GM12873 (cell line): ENCODE measurements around the gene CYP26C1.

Experiments
- TF ChIP-seq, protein P1 (sequence below): IDR thresholded peaks from 2 replicates; pipeline ENCODE4 v1.5.1; 2012; ENCODE audit warnings: low read depth, mild to moderate bottlenecking, moderate library complexity, low read length, control low read depth; ENCODE audit not compliant: insufficient read depth; ENCODE audit errors: missing control alignments

The CYP26C1 gene

DNA sequence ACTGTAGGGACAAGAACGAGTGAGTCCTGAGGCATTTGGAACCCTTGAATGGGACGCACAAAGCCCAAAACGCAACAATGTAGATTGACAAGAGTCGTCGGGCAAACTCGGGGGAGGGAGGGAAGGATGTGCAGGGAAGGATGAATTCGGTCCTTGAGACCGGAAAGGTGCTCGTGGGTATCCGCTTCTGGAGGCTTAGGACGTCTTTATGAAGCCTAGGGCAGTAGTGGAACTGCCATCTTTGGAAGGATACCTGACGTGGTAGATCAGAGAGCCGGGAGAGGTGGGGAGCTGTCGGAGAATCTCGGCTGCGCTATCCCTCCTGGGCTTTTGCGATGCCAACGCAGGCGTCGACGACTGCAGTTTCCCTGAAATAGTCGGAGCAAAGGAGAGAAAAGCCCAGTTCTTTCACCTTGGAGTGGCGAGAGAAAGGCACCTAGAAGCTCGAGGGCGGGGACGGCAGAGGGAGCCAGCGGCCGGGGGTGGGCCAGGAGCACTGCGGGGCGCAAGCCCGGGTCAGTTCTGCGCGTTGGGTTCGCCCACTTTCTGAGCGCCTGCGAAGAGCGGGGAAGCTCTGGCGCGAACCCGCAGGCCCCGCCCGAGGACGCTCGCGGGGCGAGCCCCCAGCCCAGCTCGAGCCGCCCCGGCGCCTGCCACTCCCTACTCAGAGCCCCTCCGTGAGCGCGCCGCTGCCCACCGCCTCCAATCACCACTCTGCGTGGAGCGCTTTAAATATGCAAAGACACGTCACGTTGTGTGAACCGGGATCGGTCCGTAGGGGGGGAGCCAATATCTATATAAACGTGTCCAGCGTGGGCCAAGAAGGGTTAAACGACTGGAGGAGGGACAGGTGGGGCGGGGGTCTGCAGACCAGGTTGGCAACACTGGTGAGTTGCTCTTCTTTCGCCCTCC lies at the start of gene CYP26C1:
CYP26C1 (plus strand) TSS at position 824 of the 912 bp plus-strand sequence. CDS start 466 bp downstream, outside the sequence.
- TF ChIP-seq, protein P1, sequence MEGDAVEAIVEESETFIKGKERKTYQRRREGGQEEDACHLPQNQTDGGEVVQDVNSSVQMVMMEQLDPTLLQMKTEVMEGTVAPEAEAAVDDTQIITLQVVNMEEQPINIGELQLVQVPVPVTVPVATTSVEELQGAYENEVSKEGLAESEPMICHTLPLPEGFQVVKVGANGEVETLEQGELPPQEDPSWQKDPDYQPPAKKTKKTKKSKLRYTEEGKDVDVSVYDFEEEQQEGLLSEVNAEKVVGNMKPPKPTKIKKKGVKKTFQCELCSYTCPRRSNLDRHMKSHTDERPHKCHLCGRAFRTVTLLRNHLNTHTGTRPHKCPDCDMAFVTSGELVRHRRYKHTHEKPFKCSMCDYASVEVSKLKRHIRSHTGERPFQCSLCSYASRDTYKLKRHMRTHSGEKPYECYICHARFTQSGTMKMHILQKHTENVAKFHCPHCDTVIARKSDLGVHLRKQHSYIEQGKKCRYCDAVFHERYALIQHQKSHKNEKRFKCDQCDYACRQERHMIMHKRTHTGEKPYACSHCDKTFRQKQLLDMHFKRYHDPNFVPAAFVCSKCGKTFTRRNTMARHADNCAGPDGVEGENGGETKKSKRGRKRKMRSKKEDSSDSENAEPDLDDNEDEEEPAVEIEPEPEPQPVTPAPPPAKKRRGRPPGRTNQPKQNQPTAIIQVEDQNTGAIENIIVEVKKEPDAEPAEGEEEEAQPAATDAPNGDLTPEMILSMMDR: no peak

DNA sequence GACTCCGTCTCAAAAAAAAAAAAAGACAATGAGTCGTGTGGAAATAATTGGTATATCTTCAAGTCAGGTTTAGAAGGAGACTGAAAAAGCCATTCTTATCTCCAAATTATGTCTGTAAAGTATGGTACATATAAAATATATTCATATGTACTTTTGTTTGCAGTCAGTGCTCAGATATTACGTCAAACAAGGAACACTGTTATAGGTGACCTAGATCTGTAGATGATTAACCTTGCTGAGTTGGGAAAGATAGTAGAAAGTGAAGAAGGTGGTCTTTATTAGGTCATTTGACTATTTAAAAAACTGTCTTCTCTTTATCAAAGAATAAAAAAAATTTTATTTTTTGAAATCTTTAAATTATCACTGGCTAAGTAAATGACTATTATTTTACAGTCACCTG lies 44.9 kb upstream of the CYP26C1 start:
- TF ChIP-seq, protein P1: no peak

DNA sequence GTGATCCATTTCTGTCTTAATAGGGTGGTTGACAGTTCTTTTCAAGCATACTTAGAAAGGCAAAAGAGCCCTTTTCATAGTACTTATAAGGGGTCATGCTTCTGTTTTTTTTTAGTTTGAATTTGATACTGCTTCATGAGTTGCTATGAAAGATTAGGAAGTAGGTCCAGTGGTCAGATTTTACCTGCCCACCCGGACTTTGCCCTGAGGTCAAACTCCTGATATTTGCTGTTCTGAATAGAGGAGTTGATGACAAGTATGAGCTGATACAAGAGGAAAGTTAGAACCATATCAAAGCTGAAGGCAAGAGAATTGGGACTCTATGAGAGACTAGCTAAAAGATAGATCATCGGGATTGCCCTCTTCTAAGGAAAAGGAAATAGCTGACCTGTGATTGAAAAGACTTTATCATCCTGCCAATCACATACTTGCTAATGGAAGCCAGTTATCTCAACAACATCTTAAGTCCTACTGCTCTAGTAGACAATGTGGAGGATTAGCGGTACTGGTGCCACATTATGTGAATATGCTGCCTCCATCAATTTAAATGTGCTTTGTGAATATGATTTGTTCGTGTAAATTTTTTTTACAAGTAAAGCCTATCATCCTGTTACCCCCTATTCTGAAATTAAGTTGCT lies 37.5 kb upstream of the CYP26C1 start:
- TF ChIP-seq, protein P1: no peak

DNA sequence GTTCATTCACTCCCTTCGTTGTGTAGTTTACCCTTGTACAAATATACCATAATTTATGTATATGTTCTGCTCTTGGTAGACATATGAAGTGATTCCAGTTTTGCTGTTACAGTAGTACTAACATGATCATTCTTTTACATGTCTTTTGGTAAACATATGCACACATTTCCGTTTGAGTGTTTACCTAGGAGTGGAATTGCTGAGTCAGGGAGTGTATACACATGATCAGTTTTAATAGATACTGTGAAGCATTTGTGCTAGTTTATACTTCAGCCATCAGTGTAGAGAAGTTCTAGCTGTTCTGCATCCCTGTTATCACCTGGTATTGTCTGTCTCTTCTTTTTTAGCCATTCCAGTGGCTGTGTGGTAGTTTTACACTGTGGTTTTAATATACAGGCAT lies 34.5 kb upstream of the CYP26C1 start:
- TF ChIP-seq, protein P1: no peak

GRCh38 chr10:93027508-93027907 lies 33.1 kb upstream of the CYP26C1 start:
- TF ChIP-seq, protein P1: no peak

DNA sequence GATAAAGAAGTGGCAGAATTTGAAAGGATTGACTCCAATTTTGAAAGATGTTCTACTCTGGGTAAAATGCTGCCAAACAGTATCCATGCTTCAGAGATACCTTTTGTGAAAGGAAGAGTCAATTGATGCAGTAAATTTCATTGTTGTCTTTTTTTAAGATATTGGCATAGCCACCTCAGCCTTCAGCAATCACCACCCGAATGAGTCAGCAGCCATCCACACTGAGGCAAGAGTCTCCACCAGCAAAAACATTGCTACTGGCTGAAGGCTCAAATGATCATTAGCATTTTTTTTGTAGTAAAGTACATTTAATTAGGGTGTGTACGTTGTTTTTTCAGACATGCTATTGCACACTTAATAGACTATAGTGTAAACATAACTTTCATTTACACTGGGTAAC lies 31.7 kb upstream of the CYP26C1 start:
- TF ChIP-seq, protein P1: no peak

- TF ChIP-seq, protein P1: no peak
Measured at GRCh38 chr10:93030409-93030808, 30.2 kb upstream of the CYP26C1 start.
